Measurements from ENCODE around the gene ENTPD7.
A peak's percentile ranks its signal among the peaks of the same experiment; 100 is the strongest.

ENTPD7 gene

GRCh38 chr10:99628923-99629624 lies 30.2 kb upstream of the ENTPD7 start:
- TF ChIP-seq CTCF (conservative IDR thresholded peaks at IDR 0.05; ENCODE audit: low read length) = no peak
- no peak for DNase-seq (ENCODE audit: low read depth)
- H3K4me3 ChIP-seq (ENCODE audit: low read length) = no peak overlapping the region

GRCh38 chr10:99629625-99629978 lies 29.7 kb upstream of the ENTPD7 start:
- no peak for TF ChIP-seq CTCF (conservative IDR thresholded peaks at IDR 0.05; ENCODE audit: low read length)
- no peak for DNase-seq (ENCODE audit: low read depth)
- no peak overlapping the region for H3K4me3 ChIP-seq (ENCODE audit: low read length)

- DNase-seq (ENCODE audit: low read depth) = peak; percentile 68
- peak; percentile 75 for TF ChIP-seq CTCF (conservative IDR thresholded peaks at IDR 0.05; ENCODE audit: low read length)
- H3K4me3 ChIP-seq (ENCODE audit: low read length) = no peak overlapping the region
These were observed 28.9 kb upstream of the ENTPD7 start for GRCh38 chr10:99630433-99630832.

DNA sequence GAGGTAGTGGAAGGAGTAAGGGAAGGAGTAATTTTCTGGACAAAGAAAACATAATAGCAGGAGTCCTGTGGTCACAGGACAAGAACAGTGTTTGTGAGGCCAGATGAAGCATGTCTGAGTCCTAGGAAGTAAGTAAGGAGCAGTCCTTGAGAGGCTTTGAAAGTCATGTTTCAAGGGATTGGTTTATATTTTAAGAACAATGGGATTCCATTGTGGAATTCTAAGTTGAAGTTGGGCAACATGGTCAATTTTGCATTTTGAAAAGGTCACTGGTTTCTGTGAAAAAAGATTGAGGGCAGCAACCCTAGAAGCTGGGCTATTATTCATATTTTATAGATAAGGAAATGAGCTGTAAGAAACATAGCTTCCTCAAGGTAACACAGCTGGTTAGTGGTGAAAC lies 28.3 kb upstream of the ENTPD7 start:
- no peak overlapping the region for H3K4me3 ChIP-seq (ENCODE audit: low read length)
- no peak for TF ChIP-seq CTCF (conservative IDR thresholded peaks at IDR 0.05; ENCODE audit: low read length)
- peak; percentile 37 for DNase-seq (ENCODE audit: low read depth)

DNA sequence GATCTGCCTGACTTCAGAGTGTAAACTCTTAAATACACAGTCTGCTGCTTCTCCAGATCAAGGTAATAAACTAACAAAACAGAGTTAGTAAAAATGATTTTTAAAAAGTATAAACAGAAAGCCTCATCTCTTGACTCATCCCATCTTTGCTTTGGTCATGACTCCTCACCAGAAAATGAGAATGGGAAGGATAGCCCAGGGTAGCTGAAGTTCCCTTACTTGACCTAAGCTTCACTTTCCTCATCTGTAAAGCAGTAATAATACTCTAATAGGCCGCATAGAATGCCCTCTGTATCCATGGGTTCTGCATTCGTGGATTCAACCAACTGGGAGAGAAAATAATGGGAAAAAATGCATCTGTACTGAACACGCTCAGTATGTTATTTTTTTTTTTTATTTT lies 27.8 kb upstream of the ENTPD7 start:
- DNase-seq (ENCODE audit: low read depth) = peak; percentile 34
- TF ChIP-seq CTCF (conservative IDR thresholded peaks at IDR 0.05; ENCODE audit: low read length) = no peak
- no peak overlapping the region for H3K4me3 ChIP-seq (ENCODE audit: low read length)

GRCh38 chr10:99633832-99634231 lies 25.5 kb upstream of the ENTPD7 start:
- H3K4me3 ChIP-seq (ENCODE audit: low read length) = no peak overlapping the region
- DNase-seq (ENCODE audit: low read depth) = no peak
- TF ChIP-seq CTCF (conservative IDR thresholded peaks at IDR 0.05; ENCODE audit: low read length) = no peak

DNA sequence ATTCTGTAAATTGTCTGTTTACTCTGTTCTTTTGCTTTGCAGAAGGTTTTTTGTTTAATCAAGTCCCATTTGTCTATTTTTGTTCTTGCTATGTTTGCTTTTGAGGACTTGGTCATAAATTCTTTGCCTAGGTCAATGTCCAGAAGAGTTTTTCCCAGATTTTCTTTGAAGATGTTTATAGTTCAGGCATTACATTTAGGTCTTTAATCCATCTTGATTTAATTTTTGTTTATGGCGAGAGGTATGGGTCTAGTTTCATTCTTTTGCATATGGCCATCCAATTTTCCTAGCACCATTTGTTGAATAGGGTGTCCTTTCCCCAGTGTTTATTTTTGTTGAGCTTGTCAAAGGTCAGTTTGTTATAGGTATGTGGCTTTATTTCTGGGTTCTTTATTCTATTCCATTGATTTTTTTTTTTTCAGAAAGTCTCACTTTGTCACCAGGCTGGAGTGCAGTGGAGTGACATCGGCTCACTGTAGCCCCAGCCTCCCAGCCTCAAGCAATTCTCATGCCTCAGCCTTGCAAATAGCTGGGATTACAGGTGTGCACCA lies 11.6 kb upstream of the ENTPD7 start:
- TF ChIP-seq CTCF (conservative IDR thresholded peaks at IDR 0.05; ENCODE audit: low read length) = no peak
- no peak overlapping the region for H3K4me3 ChIP-seq (ENCODE audit: low read length)
- DNase-seq (ENCODE audit: low read depth) = no peak
